ENCODE results near the gene CSNK1G2.

CSNK1G2 gene

GRCh38 chr19:1921326-1921725, 19.6 kb upstream of the CSNK1G2 start:
- Histone ChIP-seq H3K27me3 (replicated peaks; ENCODE audit: insufficient read depth, low read length) (no peaks in the 10 kb centered on the region), H3K27ac (ENCODE audit: low read length) (no peak overlapping the region), H3K4me3 (ENCODE audit: low read length) (no peak overlapping the region), H3K36me3 (replicated peaks; ENCODE audit: insufficient read depth, low read length) (no peaks in the 10 kb centered on the region), H3K79me2 (ENCODE audit: low read length) (peaks cover 5% of the 10 kb centered on the region; the same call in 1 of the 2 replicates), H3K9me3 (replicated peaks; ENCODE audit: insufficient read depth, low read length) (no peaks in the 10 kb centered on the region), H3K9me2 (replicated peaks; ENCODE audit: insufficient read depth, low read length) (no peaks in the 10 kb centered on the region), H3K4me1 (ENCODE audit: low read length) (peaks cover 15% of the 10 kb centered on the region), H4K20me1 (ENCODE audit: insufficient read depth, low read length) (no peaks in the 10 kb centered on the region), H2AFZ (ENCODE audit: low read length) (no peak overlapping the region), H3K4me2 (ENCODE audit: low read depth, low read length) (no peak overlapping the region), H3K9ac (ENCODE audit: low read length) (no peak overlapping the region), H3F3A (ENCODE audit: insufficient read depth, low read length) (peaks cover 19% of the 10 kb centered on the region)
- TF ChIP-seq CTCF (IDR thresholded peaks at IDR 0.05; ENCODE audit: low read length) (no peak), EZH2 (optimal IDR thresholded peaks at IDR 0.05; ENCODE audit: low read depth, low read length) (no peak), EZH2phosphoT487 (IDR thresholded peaks at IDR 0.05; ENCODE audit: low read length) (no peak)
- DNase-seq, result no peak

DNA sequence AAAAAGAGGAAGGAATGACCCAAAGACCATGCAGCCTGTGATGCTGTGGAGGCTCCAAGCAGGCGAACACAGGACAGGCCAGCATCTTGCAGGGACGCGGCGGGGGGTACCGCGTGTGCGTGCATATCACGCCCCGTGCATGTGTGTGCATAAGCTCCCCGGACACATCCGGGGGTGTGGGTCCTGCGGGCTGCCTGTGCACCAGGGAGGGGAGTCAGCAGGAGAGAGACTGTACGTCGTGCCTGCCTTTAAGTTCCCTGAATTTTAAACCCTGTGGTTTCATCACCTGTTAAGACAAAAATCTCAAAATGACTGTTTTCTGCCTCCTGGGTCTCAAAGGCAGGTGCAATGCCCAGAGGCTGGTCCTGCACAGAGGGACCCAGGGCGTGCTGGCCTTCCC, 19.1 kb upstream of the CSNK1G2 start:
- Histone ChIP-seq H3K27me3 (replicated peaks; ENCODE audit: insufficient read depth, low read length) (no peaks in the 10 kb centered on the region), H3K9me3 (replicated peaks; ENCODE audit: insufficient read depth, low read length) (no peaks in the 10 kb centered on the region), H3K79me2 (ENCODE audit: low read length) (peaks cover 5% of the 10 kb centered on the region; the same call in 1 of the 2 replicates), H3K36me3 (replicated peaks; ENCODE audit: insufficient read depth, low read length) (no peaks in the 10 kb centered on the region), H3K9ac (ENCODE audit: low read length) (no peak overlapping the region), H3K4me2 (ENCODE audit: low read depth, low read length) (no peak overlapping the region), H3K4me3 (ENCODE audit: low read length) (no peak overlapping the region), H3K4me1 (ENCODE audit: low read length) (peaks cover 15% of the 10 kb centered on the region), H3K27ac (ENCODE audit: low read length) (no peak overlapping the region), H3K9me2 (replicated peaks; ENCODE audit: insufficient read depth, low read length) (no peaks in the 10 kb centered on the region), H2AFZ (ENCODE audit: low read length) (no peak overlapping the region), H3F3A (ENCODE audit: insufficient read depth, low read length) (peaks cover 19% of the 10 kb centered on the region), H4K20me1 (ENCODE audit: insufficient read depth, low read length) (no peaks in the 10 kb centered on the region)
- DNase-seq, result no peak
- TF ChIP-seq EZH2 (optimal IDR thresholded peaks at IDR 0.05; ENCODE audit: low read depth, low read length) (no peak), CTCF (IDR thresholded peaks at IDR 0.05; ENCODE audit: low read length) (no peak), EZH2phosphoT487 (IDR thresholded peaks at IDR 0.05; ENCODE audit: low read length) (no peak)

- H3K27ac ChIP-seq (ENCODE audit: low read length), result peak overlapping the region; percentile 70; the same call in 1 of the 2 replicates
- peaks cover 19% of the 10 kb centered on the region for H3F3A ChIP-seq (ENCODE audit: insufficient read depth, low read length)
- H3K9ac ChIP-seq (ENCODE audit: low read length), result no peak overlapping the region
- H3K4me2 ChIP-seq (ENCODE audit: low read depth, low read length), result peak overlapping the region; percentile 67; the same call in 1 of the 2 replicates
- H2AFZ ChIP-seq (ENCODE audit: low read length), result no peak overlapping the region
- TF ChIP-seq EZH2phosphoT487 (IDR thresholded peaks at IDR 0.05; ENCODE audit: low read length), result no peak
- TF ChIP-seq CTCF (IDR thresholded peaks at IDR 0.05; ENCODE audit: low read length), result no peak
- TF ChIP-seq EZH2 (optimal IDR thresholded peaks at IDR 0.05; ENCODE audit: low read depth, low read length), result no peak
- H3K9me2 ChIP-seq (replicated peaks; ENCODE audit: insufficient read depth, low read length), result no peaks in the 10 kb centered on the region
- H3K9me3 ChIP-seq (replicated peaks; ENCODE audit: insufficient read depth, low read length), result no peaks in the 10 kb centered on the region
- H3K4me1 ChIP-seq (ENCODE audit: low read length), result peaks cover 15% of the 10 kb centered on the region
- no peaks in the 10 kb centered on the region for H4K20me1 ChIP-seq (ENCODE audit: insufficient read depth, low read length)
- no peaks in the 10 kb centered on the region for H3K36me3 ChIP-seq (replicated peaks; ENCODE audit: insufficient read depth, low read length)
- no peaks in the 10 kb centered on the region for H3K27me3 ChIP-seq (replicated peaks; ENCODE audit: insufficient read depth, low read length)
- no peak for DNase-seq
- peaks cover 5% of the 10 kb centered on the region; the same call in 1 of the 2 replicates for H3K79me2 ChIP-seq (ENCODE audit: low read length)
- 0 out of 2 replicates have a peak overlapping the region, but pooled peaks have one; percentile 17 for H3K4me3 ChIP-seq (ENCODE audit: low read length)
These were observed 18.2 kb upstream of the CSNK1G2 start for GRCh38 chr19:1922803-1923202.

Measured in MM.1S (cell line).